Umbilical cord (tissue), 2 donors: ENCODE measurements around the gene KCNIP2. TPM values are rescaled to one million over a fixed set of nuclear protein-coding genes. Genes with fewer than 3 reads are reported as not detected.

ENCODE experiments used
- DNase-seq: peaks from one replicate; pipeline ENCODE4 v3.0.0-alpha.2; 2015; ENCODE audit warnings: low spot score
- total RNA-seq: library from RNA; depleted of rRNA; stranded (reverse); fragments of >200 nt; gene quantifications from one replicate; pipeline ENCODE4 v1.2.3, GENCODE V29; 2014; ENCODE audit warnings: low replicate concordance; ENCODE audit not compliant: insufficient read depth

The KCNIP2 gene
- not detected for total RNA-seq

GRCh38 chr10:101843032-101844021, at the start of gene KCNIP2:
TSS of gene KCNIP2 (minus strand) at chr10:101843800. CDS start at chr10:101843568, 232 bp downstream.
- DNase-seq = no peak

DNA sequence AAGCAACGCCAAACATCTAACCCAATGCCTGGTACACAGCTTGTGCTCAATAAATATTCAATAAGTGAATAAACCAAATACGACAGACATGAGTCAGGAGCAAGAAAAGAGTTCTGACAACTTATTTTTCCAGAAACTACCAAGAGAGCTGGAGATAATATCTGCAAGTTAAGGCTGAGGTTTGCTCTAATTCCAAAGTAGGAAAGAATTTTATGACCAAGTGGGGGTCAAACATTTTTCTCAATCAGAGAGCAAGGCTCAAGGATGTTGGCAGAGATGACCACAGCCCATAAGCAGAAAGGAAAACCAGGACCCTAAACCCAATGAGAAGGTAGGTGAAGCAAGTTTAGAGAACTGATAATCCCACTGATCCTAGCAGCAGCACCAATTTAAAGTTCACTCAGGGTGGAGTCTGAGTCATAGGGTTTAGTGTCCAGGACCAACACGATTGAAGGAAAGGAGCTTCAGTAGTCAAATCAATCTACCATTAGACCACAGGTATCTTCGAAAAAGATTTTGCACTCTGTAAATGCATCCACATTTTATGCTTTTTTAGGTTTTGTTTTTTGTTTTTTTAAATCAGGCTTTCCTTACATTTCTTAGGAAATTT, 49.3 kb upstream of the KCNIP2 start:
- no peak for DNase-seq

GRCh38 chr10:101889256-101890210, 45.9 kb upstream of the KCNIP2 start:
- peak; percentile 76 for DNase-seq

DNA sequence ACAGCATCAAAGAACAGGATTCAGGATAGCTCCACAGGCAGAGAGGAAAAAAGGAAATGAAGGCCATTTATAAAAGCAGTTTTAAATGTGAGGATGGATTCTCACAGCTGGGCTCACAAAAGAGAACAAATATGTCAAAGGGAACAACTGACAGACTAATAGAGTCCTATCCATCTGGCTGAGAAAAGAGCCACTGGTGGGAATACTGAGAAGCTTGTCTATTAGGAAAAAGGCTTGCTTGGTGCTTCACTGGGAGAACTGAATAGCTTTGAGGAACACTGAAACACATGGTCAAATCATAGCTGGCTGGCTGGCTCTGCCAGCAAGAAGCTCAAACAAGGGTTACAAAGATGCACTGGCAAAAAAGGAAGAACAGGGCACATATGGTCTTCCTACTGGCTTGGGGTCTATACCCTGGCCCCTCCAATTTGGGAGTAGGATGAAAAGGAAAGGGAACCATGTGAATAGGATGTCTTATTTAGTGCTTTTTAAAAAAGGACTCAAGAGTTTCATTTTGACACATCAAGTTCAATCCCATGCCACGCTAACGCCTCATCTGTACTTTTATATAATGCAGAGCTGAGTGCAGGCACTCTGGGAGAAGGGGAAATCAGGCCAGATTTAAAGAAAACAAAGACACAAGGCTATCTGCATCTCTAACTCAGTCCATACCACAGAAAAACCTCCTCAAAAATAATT, 44.8 kb upstream of the KCNIP2 start:
- DNase-seq = no peak

DNA sequence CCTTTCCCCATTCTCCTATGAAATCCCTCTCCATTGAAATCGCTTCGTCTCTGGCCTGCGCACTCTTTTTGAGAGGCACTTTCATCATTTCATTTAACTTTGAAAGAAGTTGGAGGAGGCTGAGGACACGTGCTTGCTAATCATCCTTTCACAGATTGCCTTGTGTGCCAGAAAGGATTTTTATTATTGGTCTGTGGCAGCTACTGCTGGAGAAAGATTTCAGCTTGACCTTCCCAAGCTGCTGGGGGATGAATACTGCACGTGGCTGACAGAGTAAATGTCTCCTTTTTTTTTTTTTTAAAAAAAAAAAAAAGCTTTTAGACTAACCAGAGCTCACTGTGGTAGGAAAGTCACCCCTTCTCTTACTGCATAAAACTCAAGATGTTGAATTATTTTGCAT, 44.2 kb upstream of the KCNIP2 start:
- no peak for DNase-seq

DNA sequence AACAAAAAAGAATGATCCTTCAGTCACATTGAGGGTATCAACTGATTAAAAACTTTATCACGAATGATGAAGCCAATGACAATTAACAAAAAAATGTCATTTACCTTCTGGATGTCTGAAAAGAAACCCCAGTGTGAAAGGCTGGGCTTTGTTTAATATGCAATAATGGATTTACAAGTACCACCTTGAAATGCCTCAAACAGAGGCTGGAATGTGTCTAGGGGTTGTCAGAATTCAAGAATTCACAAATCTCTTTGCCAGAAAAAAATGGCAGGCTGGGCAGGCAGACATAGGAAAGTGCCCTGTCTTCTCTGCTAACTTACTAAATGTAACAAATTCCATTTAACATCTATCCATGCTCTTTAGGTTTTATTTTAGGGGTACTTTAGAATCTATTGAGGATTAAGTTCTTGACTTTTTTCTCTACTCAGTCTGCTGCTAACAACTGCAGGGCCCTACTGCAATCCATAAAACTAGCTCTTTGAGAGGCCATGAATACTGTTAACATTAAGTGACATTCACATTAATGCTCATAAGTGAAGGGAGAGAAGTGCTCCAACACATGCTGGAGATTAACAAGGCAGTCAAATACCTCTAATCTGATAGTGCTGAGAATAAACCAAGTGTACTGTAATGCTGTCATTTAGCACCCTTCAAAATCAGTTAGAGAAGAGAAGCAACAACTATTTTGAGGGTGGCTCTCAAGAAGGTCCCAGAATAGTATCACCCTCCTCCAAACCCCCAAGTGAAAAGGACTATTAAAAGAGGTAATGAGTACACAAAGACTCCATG, 43.1 kb upstream of the KCNIP2 start:
- no peak for DNase-seq

DNA sequence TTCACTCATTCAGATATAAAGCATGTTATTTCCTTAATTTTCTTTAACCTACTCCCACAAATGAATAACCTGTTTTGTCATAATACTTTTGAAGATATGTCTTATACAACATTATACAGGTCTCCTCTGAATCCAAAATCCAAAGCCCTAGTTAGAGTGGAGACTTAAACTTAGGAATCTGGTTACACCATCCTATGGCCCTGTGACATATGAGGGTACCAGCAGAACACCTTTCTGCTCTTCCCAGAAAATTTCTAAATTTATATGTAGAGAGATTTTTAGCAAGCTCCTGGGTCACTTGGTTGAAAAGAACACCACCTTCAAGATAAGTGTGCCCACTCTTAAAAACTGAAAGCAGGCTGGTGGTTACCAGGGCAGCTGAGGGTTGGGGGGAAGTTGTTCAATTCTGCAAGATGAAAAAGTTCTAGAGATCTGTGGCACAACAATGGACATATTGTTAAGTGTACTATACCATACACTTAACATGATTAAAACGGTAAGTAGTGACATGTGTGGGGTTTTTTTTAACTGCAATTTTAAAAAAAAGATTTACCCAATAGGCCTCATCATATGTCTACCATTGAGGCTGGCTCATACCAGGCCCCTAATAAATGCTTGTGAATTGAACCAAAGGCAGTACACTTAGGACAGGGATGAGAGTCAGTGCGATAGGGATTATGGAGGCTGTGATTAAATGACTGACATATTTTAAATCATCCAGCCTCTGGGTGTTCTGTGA, 37.6 kb upstream of the KCNIP2 start:
- DNase-seq = no peak

DNA sequence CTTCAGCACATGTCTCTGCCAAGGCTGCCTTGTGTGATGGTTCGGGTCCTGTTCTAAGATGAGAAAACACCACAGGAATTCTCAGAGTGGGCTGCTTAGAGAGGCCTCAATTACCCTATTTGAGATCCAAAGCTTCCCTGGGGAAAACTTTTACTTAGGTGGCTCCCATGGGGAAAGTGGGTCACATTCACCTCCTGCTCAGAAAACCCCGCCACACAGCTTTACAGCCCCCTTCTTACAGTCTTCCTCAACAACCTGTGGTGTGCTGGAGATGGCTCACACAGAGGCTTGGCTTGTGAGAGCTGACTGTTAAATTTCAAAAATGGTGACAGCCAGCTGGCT, 36.6 kb upstream of the KCNIP2 start:
- no peak for DNase-seq

GRCh38 chr10:101879456-101880231, 36.0 kb upstream of the KCNIP2 start:
- no peak for DNase-seq

DNA sequence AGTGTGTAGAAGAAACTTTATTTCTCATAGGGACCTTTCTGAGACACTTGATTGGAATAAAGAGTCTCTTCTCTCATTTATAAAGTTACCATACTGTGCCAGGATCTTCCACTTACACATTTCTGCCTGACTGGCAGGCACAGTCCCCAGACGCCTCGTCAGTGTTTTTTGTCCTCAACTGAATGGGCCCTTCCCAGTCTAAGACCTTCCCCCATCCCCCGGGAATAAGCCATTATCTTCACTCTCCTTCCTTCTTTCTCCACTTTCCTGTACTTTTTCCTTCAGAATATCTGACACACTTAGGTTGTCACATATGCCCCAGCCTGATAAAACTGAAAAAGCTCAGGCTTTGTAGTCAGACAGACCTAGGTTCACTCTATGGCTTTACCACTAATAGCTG, 35.3 kb upstream of the KCNIP2 start:
- no peak for DNase-seq

DNA sequence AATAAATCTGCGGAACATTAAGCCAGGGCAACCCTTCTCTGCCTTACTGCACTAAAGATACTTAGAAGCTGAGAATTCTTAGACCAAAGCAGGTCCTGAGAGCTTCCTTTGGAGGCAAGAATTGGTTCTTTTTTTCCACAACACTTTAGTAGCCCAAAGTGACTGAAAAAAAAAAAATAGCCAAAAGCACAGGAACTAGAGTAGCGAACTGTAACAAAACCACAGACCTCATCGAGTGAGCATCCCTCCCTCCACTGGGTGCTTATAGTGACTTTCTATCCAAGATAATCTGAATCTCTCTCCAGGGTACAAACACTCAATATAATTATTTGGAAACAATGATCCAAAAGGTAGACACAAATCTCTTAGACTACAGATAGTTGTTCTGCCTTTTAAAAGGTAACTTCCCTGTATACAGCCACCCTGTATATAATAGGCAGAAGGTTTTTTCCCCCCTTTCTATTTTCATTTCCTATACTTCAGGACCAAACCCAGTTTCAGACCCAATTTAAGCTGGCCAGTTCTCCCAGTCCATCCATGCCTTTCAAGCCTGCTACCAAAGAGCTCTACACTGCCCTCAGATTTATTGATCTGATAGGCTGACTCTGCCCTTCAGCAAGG, 31.6 kb upstream of the KCNIP2 start:
- no peak for DNase-seq

DNA sequence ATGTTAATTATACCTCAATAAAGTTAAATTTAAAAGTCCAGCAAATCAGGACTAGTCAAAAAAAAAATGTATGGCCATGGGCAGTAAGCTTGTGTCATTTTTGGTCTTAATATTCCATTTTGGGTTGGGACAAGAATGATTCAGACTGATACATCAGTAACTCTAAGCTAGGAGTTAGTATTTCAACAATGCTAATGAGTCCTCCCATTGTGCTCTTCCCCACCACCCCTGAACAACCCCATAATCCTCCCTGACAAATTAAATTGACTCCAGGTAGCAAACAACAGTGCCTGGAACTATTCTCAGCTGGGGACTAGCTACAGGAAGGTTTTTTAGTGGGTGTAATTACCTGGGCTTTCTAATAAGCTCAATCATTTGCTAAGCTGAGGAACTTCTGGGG, 30.7 kb upstream of the KCNIP2 start:
- no peak for DNase-seq

GRCh38 chr10:101867931-101868330, 24.3 kb upstream of the KCNIP2 start:
- DNase-seq = no peak

DNA sequence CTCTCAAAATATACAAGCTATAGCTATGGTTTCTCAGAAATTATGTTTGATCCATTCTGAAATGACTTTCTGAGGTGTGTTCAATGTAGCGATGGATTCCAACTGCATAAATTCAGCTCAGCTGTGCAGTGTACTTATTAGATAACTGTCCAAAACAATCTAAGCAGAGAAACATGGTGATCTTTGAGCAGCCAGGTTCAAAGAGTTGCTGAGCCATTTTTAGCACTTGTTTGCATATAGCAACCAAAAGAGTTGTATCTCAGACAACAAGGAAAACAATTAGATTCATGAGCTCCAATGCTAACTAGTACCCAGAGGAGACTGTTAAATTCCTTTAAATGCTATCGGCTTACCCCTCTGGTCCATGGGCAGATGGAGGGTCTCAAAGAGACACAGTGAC, 15.9 kb upstream of the KCNIP2 start:
- DNase-seq = no peak

DNA sequence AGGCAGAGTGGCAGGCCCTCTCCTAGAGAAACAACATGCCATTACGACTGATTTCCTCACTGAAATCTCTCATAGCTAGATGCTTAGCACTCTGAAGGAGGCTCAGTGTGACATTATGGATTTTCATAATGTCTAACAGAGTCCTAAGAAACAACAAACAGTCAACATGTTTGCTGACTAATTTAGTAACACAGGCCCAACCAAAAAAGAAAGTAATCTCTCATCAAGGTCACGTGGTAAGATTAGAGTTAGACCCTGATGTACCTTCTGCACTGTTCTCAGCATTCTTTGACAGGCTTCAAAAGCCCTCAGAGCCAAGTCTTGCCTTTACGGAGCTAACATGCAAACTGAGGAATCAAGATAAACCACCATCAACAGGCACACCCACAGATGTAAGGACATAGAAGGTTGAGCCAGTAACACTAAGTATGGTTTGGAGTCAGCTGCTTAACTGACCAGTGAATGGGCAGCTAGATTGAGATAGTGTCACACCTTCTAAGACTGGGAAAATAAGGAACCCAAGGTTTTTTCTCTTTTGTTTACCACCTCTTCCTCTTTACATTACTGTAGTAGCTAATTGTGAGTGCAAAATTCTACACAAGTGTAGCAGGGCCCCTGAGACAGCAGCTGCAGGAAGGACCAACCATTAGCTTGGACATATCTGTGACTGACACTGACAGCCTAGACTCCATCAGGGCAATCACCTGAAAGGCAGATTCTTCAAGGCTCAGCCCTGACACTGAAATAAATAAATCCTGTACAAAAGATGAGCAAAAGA, 15.3 kb upstream of the KCNIP2 start:
- no peak for DNase-seq

- DNase-seq = no peak
These were observed 14.3 kb upstream of the KCNIP2 start for GRCh38 chr10:101857802-101858476.

GRCh38 chr10:101856626-101857025, 13.0 kb upstream of the KCNIP2 start:
- no peak for DNase-seq
